ENCODE results near the gene PRKACA.

DNA sequence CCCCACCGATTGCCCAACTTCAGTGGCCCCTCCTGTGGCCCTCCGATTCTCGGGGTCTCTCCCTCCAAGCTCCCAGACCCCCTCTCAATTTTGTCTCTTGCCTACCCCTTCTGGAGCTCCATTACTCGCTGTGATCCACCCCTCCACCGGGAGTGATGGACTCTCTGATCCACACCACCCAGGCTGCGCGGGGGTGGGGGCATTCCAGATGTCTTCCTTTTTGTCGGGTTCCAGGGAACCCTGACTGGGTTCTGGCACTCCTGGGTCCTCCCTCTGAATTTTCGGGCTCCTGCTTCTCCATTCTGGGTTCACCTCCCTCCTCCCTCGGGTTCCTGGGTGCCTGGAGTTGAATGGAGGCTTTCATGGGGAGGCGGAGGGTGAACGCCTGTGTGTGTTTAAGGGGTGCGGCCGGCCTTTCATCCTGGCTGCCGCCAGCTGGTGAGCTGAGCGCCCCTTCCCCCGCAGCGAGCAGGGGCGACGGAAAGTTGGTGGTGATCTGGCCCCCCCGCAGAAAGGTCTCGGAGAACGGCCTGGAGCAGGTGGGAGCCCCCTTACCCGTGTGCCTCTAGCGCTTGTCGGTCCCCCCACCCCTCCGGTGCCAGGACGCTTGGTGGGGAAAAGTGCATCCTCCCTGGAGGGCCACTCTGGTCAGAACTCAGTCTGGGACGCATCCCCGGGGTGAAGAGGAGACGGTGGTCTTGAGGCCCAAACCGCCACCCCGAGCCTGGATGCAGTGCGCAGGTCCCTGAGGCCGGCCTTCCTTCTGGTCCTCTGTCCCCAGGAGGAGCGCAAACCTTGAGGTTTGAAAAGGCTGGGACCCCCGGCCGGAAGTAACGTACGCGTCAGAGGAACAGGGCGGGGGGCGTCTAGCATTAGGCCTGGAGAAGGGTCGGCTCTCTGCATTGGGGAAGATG is 43.4 kb downstream of the PRKACA start:
- TF ChIP-seq EZH2 (IDR thresholded peaks at IDR 0.05; ENCODE audit: borderline replicate concordance, low read depth, low read length, poor library complexity, severe bottlenecking) (no peak), CTCF (conservative IDR thresholded peaks at IDR 0.05; ENCODE audit: low read depth, low read length) (no peak)

Data from A673 (cell line).